K562 treated with DMSO at 1 percent for 12 hours (cell line): Measurements from ENCODE around the gene CCDC138. TPM values are rescaled to one million over a fixed set of nuclear protein-coding genes. Genes with fewer than 3 reads are reported as not detected.

ENCODE experiments used
- total RNA-seq: library from RNA; unstranded; fragments of 300-600 nt; gene quantifications from 2 replicates; pipeline ENCODE4 v1.2.3, GENCODE V29; 2022; ENCODE audit not compliant: insufficient read depth

Gene CCDC138
- total RNA-seq: 4.1 and 8.4 TPM in 2 replicates

GRCh38 chr2:108786354-108787215 lies at the start of gene CCDC138:
TSS of gene CCDC138 (plus strand) at chr2:108786771. CDS start at chr2:108786823, 52 bp downstream.

Other genes with a start within 250 kb of the CCDC138 start
- 6.3 and 36.9 TPM in 2 replicates for gene RANBP2, start 67.3 kb upstream of the CCDC138 start, total RNA-seq
- not detected in 2 replicates for gene EDAR, start 202.4 kb downstream of the CCDC138 start, total RNA-seq